Activated T-cell treated with anti-CD3 and anti-CD28 coated beads, Interleukin-2, amount 50 U/mL, for 24 hours (primary cell): ENCODE measurements around the gene ASNS.
A peak's percentile ranks its signal among the peaks of the same experiment; 100 is the strongest.
"Not testable (repeated sequence)": the region's sequence is repeated elsewhere in the genome, so short reads cannot be mapped to it uniquely, and the experiment has no call there.

Source experiments
- DNase-seq: peaks from one replicate; pipeline ENCODE4 v3.0.0-alpha.2; 2020
- H3K27ac Mint-ChIP-seq: 2 replicates; pipeline ENCODE4 v1.8.0; 2020; ENCODE audit warnings: mild to moderate bottlenecking, mixed read lengths
- H3K27me3 Mint-ChIP-seq: 2 replicates; pipeline ENCODE4 v1.8.0; 2020; ENCODE audit warnings: mixed read lengths
- H3K36me3 Mint-ChIP-seq: 2 replicates; pipeline ENCODE4 v1.8.0; 2020; ENCODE audit warnings: low read depth, mixed read lengths
- H3K4me1 Mint-ChIP-seq: 2 replicates; pipeline ENCODE4 v1.8.0; 2020; ENCODE audit warnings: low read depth, mixed read lengths
- H3K4me3 Mint-ChIP-seq: 2 replicates; pipeline ENCODE4 v1.8.0; 2020; ENCODE audit warnings: mild to moderate bottlenecking, moderate library complexity, mixed read lengths
- H3K9me3 Mint-ChIP-seq: 2 replicates; pipeline ENCODE4 v1.8.0; 2020; ENCODE audit warnings: mixed read lengths

Gene ASNS

GRCh38 chr7:97857544-97857943, 14.7 kb downstream of the ASNS start:
- no peak for DNase-seq
- no peaks in the 10 kb centered on the region for H3K4me1 Mint-ChIP-seq
- no peaks in the 10 kb centered on the region for H3K27me3 Mint-ChIP-seq
- no peak overlapping the region for H3K27ac Mint-ChIP-seq
- peaks cover 97% of the 10 kb centered on the region for H3K36me3 Mint-ChIP-seq
- no peaks in the 10 kb centered on the region for H3K9me3 Mint-ChIP-seq
- no peak overlapping the region for H3K4me3 Mint-ChIP-seq

GRCh38 chr7:97851683-97852082, 20.5 kb downstream of the ASNS start:
- DNase-seq, result no peak
- H3K36me3 Mint-ChIP-seq, result peaks cover 64% of the 10 kb centered on the region
- H3K4me1 Mint-ChIP-seq, result no peaks in the 10 kb centered on the region
- H3K27me3 Mint-ChIP-seq, result no peaks in the 10 kb centered on the region
- H3K4me3 Mint-ChIP-seq, result no peak overlapping the region
- H3K9me3 Mint-ChIP-seq, result no peaks in the 10 kb centered on the region
- H3K27ac Mint-ChIP-seq, result no peak overlapping the region

GRCh38 chr7:97850262-97851031, 21.8 kb downstream of the ASNS start:
- peaks cover 53% of the 10 kb centered on the region for H3K36me3 Mint-ChIP-seq
- DNase-seq, H3K4me1 Mint-ChIP-seq, H3K27ac Mint-ChIP-seq, H3K27me3 Mint-ChIP-seq, H3K4me3 Mint-ChIP-seq, H3K9me3 Mint-ChIP-seq: not testable (repeated sequence)

GRCh38 chr7:97847791-97848190, 24.4 kb downstream of the ASNS start:
- no peaks in the 10 kb centered on the region for H3K27me3 Mint-ChIP-seq
- DNase-seq, result no peak
- no peaks in the 10 kb centered on the region for H3K9me3 Mint-ChIP-seq
- peaks cover 27% of the 10 kb centered on the region for H3K36me3 Mint-ChIP-seq
- no peak overlapping the region for H3K27ac Mint-ChIP-seq
- no peak overlapping the region for H3K4me3 Mint-ChIP-seq
- H3K4me1 Mint-ChIP-seq, result no peaks in the 10 kb centered on the region

- Mint-ChIP-seq H3K9me3 (no peaks in the 10 kb centered on the region), H3K27me3 (no peaks in the 10 kb centered on the region), H3K4me1 (no peaks in the 10 kb centered on the region), H3K4me3 (no peak overlapping the region), H3K36me3 (peaks cover 19% of the 10 kb centered on the region), H3K27ac (no peak overlapping the region)
- no peak for DNase-seq
Observed at GRCh38 chr7:97846945-97847344, 25.3 kb downstream of the ASNS start.

- Mint-ChIP-seq H3K27me3 (no peaks in the 10 kb centered on the region), H3K9me3 (no peaks in the 10 kb centered on the region), H3K4me1 (no peaks in the 10 kb centered on the region), H3K36me3 (peaks cover 7% of the 10 kb centered on the region), H3K27ac (no peak overlapping the region), H3K4me3 (no peak overlapping the region)
- DNase-seq, result no peak
Observed at GRCh38 chr7:97845622-97846203, 26.5 kb downstream of the ASNS start.

GRCh38 chr7:97844036-97844435, 28.2 kb downstream of the ASNS start:
- H3K4me1 Mint-ChIP-seq, result no peaks in the 10 kb centered on the region
- H3K36me3 Mint-ChIP-seq, result no peaks in the 10 kb centered on the region
- no peaks in the 10 kb centered on the region for H3K9me3 Mint-ChIP-seq
- H3K27ac Mint-ChIP-seq, result no peak overlapping the region
- DNase-seq, result no peak
- H3K4me3 Mint-ChIP-seq, result no peak overlapping the region
- H3K27me3 Mint-ChIP-seq, result peaks cover 9% of the 10 kb centered on the region

GRCh38 chr7:97842772-97843345, 29.3 kb downstream of the ASNS start:
- no peak overlapping the region for H3K27ac Mint-ChIP-seq
- no peaks in the 10 kb centered on the region for H3K9me3 Mint-ChIP-seq
- no peaks in the 10 kb centered on the region for H3K4me1 Mint-ChIP-seq
- DNase-seq, result no peak
- H3K36me3 Mint-ChIP-seq, result no peaks in the 10 kb centered on the region
- H3K27me3 Mint-ChIP-seq, result peaks cover 12% of the 10 kb centered on the region
- H3K4me3 Mint-ChIP-seq, result no peak overlapping the region

- no peak for DNase-seq
- H3K27ac Mint-ChIP-seq, result no peak overlapping the region
- H3K9me3 Mint-ChIP-seq, result no peaks in the 10 kb centered on the region
- peaks cover 16% of the 10 kb centered on the region for H3K27me3 Mint-ChIP-seq
- no peaks in the 10 kb centered on the region for H3K4me1 Mint-ChIP-seq
- no peak overlapping the region for H3K4me3 Mint-ChIP-seq
- H3K36me3 Mint-ChIP-seq, result no peaks in the 10 kb centered on the region
Observed at GRCh38 chr7:97842006-97842405, 30.2 kb downstream of the ASNS start.

GRCh38 chr7:97835296-97836138, 36.7 kb downstream of the ASNS start:
- Mint-ChIP-seq H3K4me1 (no peaks in the 10 kb centered on the region), H3K4me3 (no peak overlapping the region), H3K9me3 (no peaks in the 10 kb centered on the region), H3K36me3 (no peaks in the 10 kb centered on the region), H3K27ac (no peak overlapping the region), H3K27me3 (peaks cover 39% of the 10 kb centered on the region)
- peak; percentile 59 for DNase-seq

GRCh38 chr7:97819161-97819560, 53.0 kb downstream of the ASNS start:
- Mint-ChIP-seq H3K9me3 (no peaks in the 10 kb centered on the region), H3K27me3 (no peaks in the 10 kb centered on the region), H3K4me3 (no peak overlapping the region), H3K27ac (no peak overlapping the region), H3K36me3 (no peaks in the 10 kb centered on the region), H3K4me1 (no peaks in the 10 kb centered on the region)
- DNase-seq, result no peak

GRCh38 chr7:97818066-97818663, 54.0 kb downstream of the ASNS start:
- Mint-ChIP-seq H3K36me3 (no peaks in the 10 kb centered on the region), H3K4me1 (no peaks in the 10 kb centered on the region), H3K9me3 (no peaks in the 10 kb centered on the region), H3K27ac (no peak overlapping the region), H3K4me3 (no peak overlapping the region), H3K27me3 (peaks cover 1% of the 10 kb centered on the region)
- DNase-seq, result no peak
